ENCODE data around the gene ACYP2.

DNA sequence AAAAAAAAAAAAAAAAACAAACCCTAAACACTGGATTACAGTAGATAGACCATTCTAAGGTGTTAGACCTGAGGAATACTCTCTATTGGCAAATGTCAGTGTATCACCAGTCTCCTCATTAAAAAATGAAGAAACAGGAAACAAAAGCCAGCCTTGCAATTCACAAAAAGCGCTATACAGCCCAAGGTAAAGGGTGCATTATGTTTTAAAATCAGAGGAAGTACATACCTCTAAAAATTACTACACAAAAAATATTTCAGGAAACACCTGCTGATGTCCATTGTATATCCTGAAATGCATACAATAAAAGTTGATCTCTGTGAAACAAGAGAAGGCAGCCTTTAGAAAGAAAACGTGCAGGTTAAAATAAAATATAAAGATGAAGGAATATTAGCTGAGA, 195.5 kb downstream of the ACYP2 start:
- TF ChIP-seq EZH2 (IDR thresholded peaks at IDR 0.05; ENCODE audit: insufficient read depth, poor library complexity, severe bottlenecking) (no peak), EZH2phosphoT487 (IDR thresholded peaks at IDR 0.05; ENCODE audit: insufficient read depth, low read depth) (no peak)

Measured in GM23248 (cell line).